Tibial nerve (tissue), 4 donors: Measurements from ENCODE around the gene NTRK3. TPM values are rescaled to one million over a fixed set of nuclear protein-coding genes. Genes with fewer than 3 reads are reported as not detected.

Experiments used
- DNase-seq, 2 donors: peaks; one replicate each; pipeline ENCODE4 v3.0.0-alpha.2; 2019; ENCODE audit warnings: low spot score in 2 of 2
- H3K27ac ChIP-seq, 4 donors: fragments of 200-600 bp; sonication (generic) in 3 of 4; one replicate each; pipeline ENCODE4 v1.5.1; 2017 to 2019; ENCODE audit warnings: mild to moderate bottlenecking in 1 of 4
- H3K27me3 ChIP-seq, 2 donors: fragments of 200-600 bp; sonication (generic) in 1 of 2; one replicate each; pipeline versions ENCODE4 v1.5.1 to v1.6.0; 2017 to 2019
- H3K36me3 ChIP-seq, 3 donors: fragments of 200-600 bp; sonication (generic); one replicate each; pipeline ENCODE4 v1.5.1; 2018 to 2019
- H3K4me1 ChIP-seq, 4 donors: fragments of 200-600 bp; sonication (generic) in 3 of 4; one replicate each; pipeline ENCODE4 v1.5.1; 2017 to 2019
- H3K4me3 ChIP-seq, 4 donors: fragments of 200-600 bp; sonication (generic) in 3 of 4; one replicate each; pipeline ENCODE4 v1.5.1; 2017 to 2019; ENCODE audit warnings: mild to moderate bottlenecking in 1 of 4, moderate library complexity in 1 of 4
- H3K9me3 ChIP-seq, 4 donors: fragments of 200-600 bp; sonication (generic) in 3 of 4; one replicate each; pipeline ENCODE4 v1.5.1; 2017 to 2019
- CTCF ChIP-seq, 5 experiments: fragments of 200-600 bp in 3 of 5; fragments of 450-650 bp in 2 of 5; sonication (generic) in 3 of 5; IDR thresholded peaks; one replicate each; pipeline ENCODE4 v1.5.1; 2016 to 2019; ENCODE audit warnings: antibody characterized with exemption in 5 of 5, mild to moderate bottlenecking in 3 of 5, moderate library complexity in 2 of 5
- EP300 ChIP-seq, 2 donors: sonication (generic); formaldehyde crosslinking; IDR thresholded peaks; one replicate each; pipeline ENCODE4 v1.6.1; 2017; ENCODE audit warnings: antibody characterized with exemption in 2 of 2, mild to moderate bottlenecking in 1 of 2
- POLR2A ChIP-seq, 2 donors: fragments of 450-650 bp; IDR thresholded peaks; one replicate each; pipeline ENCODE4 v1.6.1; 2017; ENCODE audit warnings: antibody characterized with exemption in 2 of 2, mild to moderate bottlenecking in 2 of 2, moderate library complexity in 2 of 2
- WGBS, 2 donors: methylation state at CpG; one replicate each; pipeline ENCODE4 v1.1.5; 2018; 5-methylcytosine and 5-hydroxymethylcytosine counted together
- total RNA-seq, 4 donors: library from RNA; depleted of rRNA; stranded (reverse); fragments of >200 nt; gene quantifications; one replicate each; pipeline ENCODE4 v1.1.0, GENCODE V29; 2016

Gene NTRK3
- total RNA-seq, 4 donors from 2014 or later, result 53.4 to 85.9 (median 83.6) TPM

- Histone ChIP-seq H3K36me3 (no peaks in the 10 kb centered on the region), H3K27ac (no peak overlapping the region), H3K9me3 (no peaks in the 10 kb centered on the region), H3K27me3 (no peaks in the 10 kb centered on the region), H3K4me1 (peaks cover 0 to 7% (median 0%) of the 10 kb centered on the region in 4 donors), H3K4me3 (no peak overlapping the region)
- TF ChIP-seq CTCF (IDR thresholded peaks at IDR 0.05) (no peak), EP300 (IDR thresholded peaks at IDR 0.05) (no peak), POLR2A (IDR thresholded peaks at IDR 0.05) (no peak)
- WGBS, 2 donors, result 48 to 58% methylated on average over 1 of the region's 1 CpG
- no peak for DNase-seq
Measured at GRCh38 chr15:88049506-88049905, 207.0 kb downstream of the NTRK3 start.

GRCh38 chr15:88048755-88049154 is 207.8 kb downstream of the NTRK3 start:
- Histone ChIP-seq H3K27ac (no peak overlapping the region), H3K36me3 (no peaks in the 10 kb centered on the region), H3K27me3 (no peaks in the 10 kb centered on the region), H3K9me3 (no peaks in the 10 kb centered on the region), H3K4me3 (no peak overlapping the region), H3K4me1 (peaks cover 0 to 7% (median 0%) of the 10 kb centered on the region in 4 donors)
- WGBS, 2 donors, result 85 to 91% methylated on average over 3 of the region's 3 CpGs
- no peak for TF ChIP-seq EP300 (IDR thresholded peaks at IDR 0.05)
- TF ChIP-seq POLR2A (IDR thresholded peaks at IDR 0.05), result no peak
- TF ChIP-seq CTCF (IDR thresholded peaks at IDR 0.05), result no peak
- DNase-seq, result no peak

GRCh38 chr15:88048237-88048636 is 208.3 kb downstream of the NTRK3 start:
- no peak for DNase-seq
- no peaks in the 10 kb centered on the region for H3K27me3 ChIP-seq
- H3K4me3 ChIP-seq, result no peak overlapping the region
- no peaks in the 10 kb centered on the region for H3K36me3 ChIP-seq
- no peaks in the 10 kb centered on the region for H3K9me3 ChIP-seq
- TF ChIP-seq EP300 (IDR thresholded peaks at IDR 0.05), result no peak
- TF ChIP-seq POLR2A (IDR thresholded peaks at IDR 0.05), result no peak
- no peak for TF ChIP-seq CTCF (IDR thresholded peaks at IDR 0.05)
- 83 to 86% methylated on average over 2 of the region's 2 CpGs for WGBS, 2 donors
- H3K4me1 ChIP-seq, result peaks cover 0 to 7% (median 0%) of the 10 kb centered on the region in 4 donors
- no peak overlapping the region for H3K27ac ChIP-seq

GRCh38 chr15:88046576-88047129 is 209.9 kb downstream of the NTRK3 start:
- Histone ChIP-seq H3K27me3 (no peaks in the 10 kb centered on the region), H3K4me1 (peaks cover 0 to 7% (median 0%) of the 10 kb centered on the region in 4 donors), H3K9me3 (no peaks in the 10 kb centered on the region), H3K4me3 (no peak overlapping the region), H3K27ac (no peak overlapping the region), H3K36me3 (no peaks in the 10 kb centered on the region)
- TF ChIP-seq POLR2A (IDR thresholded peaks at IDR 0.05), result no peak
- no peak for DNase-seq
- WGBS, 2 donors, result 86 to 95% methylated on average over 13 of the region's 13 CpGs

- DNase-seq, result no peak
- no peak overlapping the region for H3K4me3 ChIP-seq
- TF ChIP-seq EP300 (IDR thresholded peaks at IDR 0.05), result no peak
- TF ChIP-seq POLR2A (IDR thresholded peaks at IDR 0.05), result no peak
- no peak for TF ChIP-seq CTCF (IDR thresholded peaks at IDR 0.05)
- H3K9me3 ChIP-seq, result no peaks in the 10 kb centered on the region
- H3K4me1 ChIP-seq, result no peaks in the 10 kb centered on the region
- H3K27me3 ChIP-seq, result no peaks in the 10 kb centered on the region
- no peaks in the 10 kb centered on the region for H3K36me3 ChIP-seq
- H3K27ac ChIP-seq, result no peak overlapping the region
- WGBS, 2 donors, result 67 to 75% methylated on average over 1 of the region's 1 CpG
Measured at GRCh38 chr15:88043396-88043795, 213.1 kb downstream of the NTRK3 start.

GRCh38 chr15:88042047-88042446 is 214.5 kb downstream of the NTRK3 start:
- Histone ChIP-seq H3K27me3 (no peaks in the 10 kb centered on the region), H3K4me3 (no peak overlapping the region), H3K4me1 (no peaks in the 10 kb centered on the region), H3K27ac (no peak overlapping the region), H3K9me3 (no peaks in the 10 kb centered on the region), H3K36me3 (no peaks in the 10 kb centered on the region)
- WGBS, 2 donors, result 82 to 84% methylated on average over 5 of the region's 5 CpGs
- no peak for DNase-seq
- TF ChIP-seq POLR2A (IDR thresholded peaks at IDR 0.05), result no peak
- no peak for TF ChIP-seq CTCF (IDR thresholded peaks at IDR 0.05)
- no peak for TF ChIP-seq EP300 (IDR thresholded peaks at IDR 0.05)
